Measurements from ENCODE around the gene DNAJA3.
A peak's percentile ranks its signal among the peaks of the same experiment; 100 is the strongest.

Gene DNAJA3

DNA sequence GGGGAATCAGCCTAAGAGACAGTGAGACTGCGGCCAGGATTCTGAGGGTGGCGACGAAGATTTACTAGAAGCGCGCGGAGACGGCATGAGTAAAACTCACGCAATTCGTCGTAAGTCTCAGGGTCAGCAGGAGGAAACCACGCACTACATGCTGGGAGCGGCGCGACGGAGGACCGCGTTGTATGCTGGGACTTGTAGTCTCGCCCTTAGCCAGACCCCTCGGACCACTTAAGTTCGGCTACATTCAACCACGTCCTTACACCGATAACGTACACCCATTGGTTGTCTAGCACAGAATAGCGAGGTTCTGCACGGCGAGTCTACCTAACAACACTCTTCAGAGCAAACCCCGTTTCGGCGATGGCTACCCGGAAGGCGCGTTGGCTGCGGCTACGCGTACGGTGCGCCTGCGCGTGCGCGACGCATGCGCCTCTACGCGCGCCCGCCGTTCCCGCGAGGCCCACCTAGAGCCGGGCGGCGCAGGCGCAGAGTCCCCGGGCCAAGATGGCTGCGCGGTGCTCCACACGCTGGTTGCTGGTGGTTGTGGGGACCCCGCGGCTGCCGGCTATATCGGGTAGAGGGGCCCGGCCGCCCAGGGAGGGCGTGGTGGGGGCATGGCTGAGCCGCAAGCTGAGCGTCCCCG, at the start of gene DNAJA3:
Gene DNAJA3, plus strand, starts transcription at position 491 of the 643 bp plus-strand sequence. Its CDS starts 14 bp downstream, at position 505.
- DNase-seq, result peak; percentile 88

GRCh38 chr16:4376126-4376892, 49.4 kb upstream of the DNAJA3 start:
- DNase-seq, result no peak

GRCh38 chr16:4376893-4377572, 48.6 kb upstream of the DNAJA3 start:
- DNase-seq, result no peak

DNA sequence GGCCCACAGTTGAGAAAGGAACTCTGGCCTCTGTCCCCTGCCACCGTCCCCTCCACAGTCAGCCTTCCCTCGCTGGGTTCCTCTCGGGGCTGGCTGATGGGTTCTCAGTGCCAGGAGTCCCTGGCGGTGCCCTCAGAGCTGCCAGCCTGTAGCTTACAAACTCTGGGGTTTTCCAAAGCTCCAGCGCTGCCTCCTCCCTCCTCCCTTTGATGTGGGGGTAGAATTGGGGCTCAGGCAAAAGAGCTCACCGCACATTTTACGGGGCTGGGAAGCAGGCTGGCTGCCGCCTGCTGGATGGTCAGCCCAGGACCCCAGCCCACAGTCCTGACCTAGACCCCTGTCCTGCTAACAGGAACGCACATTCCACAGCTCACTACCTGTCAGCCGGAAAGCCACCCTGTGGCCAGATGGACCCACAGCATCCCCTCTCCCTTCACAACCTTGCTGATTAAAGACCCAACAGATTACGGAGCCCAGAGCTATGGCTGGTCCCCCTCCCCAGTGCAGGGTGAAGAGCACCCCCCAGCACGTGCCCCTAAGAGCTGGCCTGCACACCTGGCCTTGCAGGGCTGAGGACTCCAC, 48.0 kb upstream of the DNAJA3 start:
- DNase-seq, result no peak

DNA sequence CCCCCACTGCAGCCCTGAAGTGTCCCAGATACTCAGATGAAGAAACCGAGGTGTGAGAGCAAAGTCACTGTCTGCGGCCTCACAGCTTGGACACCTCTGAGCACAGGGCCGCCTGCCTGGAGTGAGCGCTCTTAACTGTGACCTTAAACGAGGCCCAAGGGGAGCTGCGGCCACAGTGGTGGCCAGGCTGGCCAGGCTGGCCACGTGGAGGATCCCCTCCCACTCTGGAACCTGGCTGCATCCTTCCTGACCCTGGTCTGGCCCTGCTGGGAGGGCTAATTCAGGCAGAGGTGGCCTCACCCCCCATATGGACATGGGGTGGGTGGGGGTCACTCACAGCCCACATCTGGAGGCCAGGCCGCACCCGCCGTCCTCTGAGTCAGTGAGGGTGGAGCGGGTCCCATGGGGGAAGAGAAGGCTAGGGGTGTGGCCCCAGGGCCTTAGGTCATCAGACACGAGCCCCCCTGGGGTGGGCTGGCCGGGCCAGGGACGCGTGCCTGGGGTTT, 47.5 kb upstream of the DNAJA3 start:
- DNase-seq, result no peak

- no peak for DNase-seq
Measured at GRCh38 chr16:4378999-4379690, 46.5 kb upstream of the DNAJA3 start.

DNA sequence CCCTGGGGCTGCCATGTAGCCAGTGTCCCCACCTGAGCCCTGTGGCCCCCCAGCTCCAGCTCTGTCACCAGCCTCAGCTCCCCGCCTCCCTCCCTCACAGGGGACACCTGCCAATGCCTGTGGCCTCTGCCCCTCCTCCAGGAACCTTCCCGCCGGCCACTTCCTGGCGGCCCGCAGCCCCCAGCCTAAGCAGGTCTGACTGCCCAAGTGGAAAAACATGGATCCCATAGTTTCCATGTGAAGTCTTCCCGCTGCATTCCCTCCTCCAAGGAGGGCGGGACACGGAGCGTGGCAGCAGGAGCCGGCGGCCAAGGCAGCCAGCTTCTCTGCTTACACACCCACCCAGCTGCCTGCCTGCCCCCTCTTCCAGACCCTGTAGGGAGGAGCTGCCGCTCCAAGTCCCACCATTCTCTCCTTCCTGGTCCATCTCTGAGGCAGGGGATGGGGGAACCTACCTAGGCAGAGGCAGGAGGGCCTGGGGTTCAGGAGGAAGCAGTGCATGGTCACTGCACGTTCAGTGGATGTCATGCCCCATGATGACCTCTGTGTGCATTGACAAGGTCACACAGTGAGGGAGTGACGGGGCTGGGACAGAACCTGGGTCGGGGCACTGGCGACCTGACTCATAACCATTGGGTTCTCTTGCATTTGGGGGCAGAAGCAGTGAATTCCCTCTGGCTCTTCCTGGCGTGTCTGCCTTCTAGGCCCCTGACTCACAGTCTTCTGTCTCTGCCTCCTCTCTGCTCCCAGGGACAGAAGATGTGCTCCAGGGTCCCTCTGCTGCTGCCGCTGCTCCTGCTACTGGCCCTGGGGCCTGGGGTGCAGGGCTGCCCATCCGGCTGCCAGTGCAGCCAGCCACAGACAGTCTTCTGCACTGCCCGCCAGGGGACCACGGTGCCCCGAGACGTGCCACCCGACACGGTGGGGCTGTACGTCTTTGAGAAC, 45.3 kb upstream of the DNAJA3 start:
- no peak for DNase-seq

- no peak for DNase-seq
Measured at GRCh38 chr16:4381072-4381934, 44.4 kb upstream of the DNAJA3 start.

- DNase-seq, result no peak
Measured at GRCh38 chr16:4381935-4382794, 43.5 kb upstream of the DNAJA3 start.

- no peak for DNase-seq
Measured at GRCh38 chr16:4382795-4383357, 42.8 kb upstream of the DNAJA3 start.

GRCh38 chr16:4383591-4384444, 41.9 kb upstream of the DNAJA3 start:
- DNase-seq, result no peak

- no peak for DNase-seq
Measured at GRCh38 chr16:4384509-4384942, 41.1 kb upstream of the DNAJA3 start.

GRCh38 chr16:4385066-4385788, 40.4 kb upstream of the DNAJA3 start:
- no peak for DNase-seq

- no peak for DNase-seq
Measured at GRCh38 chr16:4385789-4386450, 39.7 kb upstream of the DNAJA3 start.

DNA sequence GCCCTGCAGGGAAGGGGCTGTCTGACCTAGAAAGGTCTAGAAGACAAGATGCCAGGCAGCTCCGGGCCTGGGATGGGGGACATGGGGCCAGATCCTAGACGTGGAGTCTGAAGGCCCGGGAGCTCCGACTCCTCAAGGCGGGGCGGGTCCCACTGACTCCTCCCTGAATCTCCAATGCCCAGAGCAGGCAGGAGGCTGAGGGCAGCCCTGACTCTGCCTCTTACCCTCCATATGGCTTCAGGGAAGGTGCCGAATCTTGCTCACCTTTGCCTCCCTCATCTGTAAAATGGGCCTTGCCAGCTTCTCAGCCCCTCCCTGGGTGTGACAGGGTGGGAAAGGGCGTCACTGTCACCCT, 39.2 kb upstream of the DNAJA3 start:
- no peak for DNase-seq

DNA sequence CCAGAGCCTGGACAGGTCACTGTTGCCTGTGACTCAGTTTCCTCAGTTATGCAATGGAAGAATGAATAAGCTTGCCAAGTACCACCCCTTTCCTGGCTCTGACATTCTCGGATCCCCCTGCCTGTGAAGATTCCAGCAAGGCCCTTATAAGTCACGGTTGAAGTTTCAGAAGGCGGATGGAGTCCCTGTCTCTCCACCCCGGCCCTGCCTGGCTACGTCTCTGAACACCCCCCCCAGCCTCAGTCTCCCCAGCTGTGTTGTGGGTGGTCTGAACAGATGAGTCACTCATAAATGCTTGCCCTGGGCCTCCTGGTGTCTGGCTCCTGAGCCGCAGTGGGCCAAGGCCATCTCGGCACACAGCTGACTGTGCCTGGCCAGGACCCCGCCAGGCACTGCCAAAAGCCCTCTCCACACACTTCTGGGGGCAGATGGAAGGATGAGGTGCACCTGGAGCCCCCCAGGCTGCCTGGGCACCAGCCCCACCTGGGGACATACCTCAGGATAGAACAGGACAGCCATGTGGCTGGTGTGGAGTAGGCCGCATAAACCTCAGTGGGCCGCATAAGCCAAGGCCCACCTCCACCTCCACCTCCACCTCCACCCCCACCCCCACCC, 38.6 kb upstream of the DNAJA3 start:
- DNase-seq, result no peak
